ENCODE measurements around the gene SECISBP2L. TPM values are rescaled to one million over a fixed set of nuclear protein-coding genes. Genes with fewer than 3 reads are reported as not detected.

Gene SECISBP2L
- total and polyA plus RNA-seq, 10 of the 15 experiments (the other 5 are each of a cell fraction or from before 2014, with no cell fraction given) = 1.4 to 24.2 (median 10.4) TPM

DNA sequence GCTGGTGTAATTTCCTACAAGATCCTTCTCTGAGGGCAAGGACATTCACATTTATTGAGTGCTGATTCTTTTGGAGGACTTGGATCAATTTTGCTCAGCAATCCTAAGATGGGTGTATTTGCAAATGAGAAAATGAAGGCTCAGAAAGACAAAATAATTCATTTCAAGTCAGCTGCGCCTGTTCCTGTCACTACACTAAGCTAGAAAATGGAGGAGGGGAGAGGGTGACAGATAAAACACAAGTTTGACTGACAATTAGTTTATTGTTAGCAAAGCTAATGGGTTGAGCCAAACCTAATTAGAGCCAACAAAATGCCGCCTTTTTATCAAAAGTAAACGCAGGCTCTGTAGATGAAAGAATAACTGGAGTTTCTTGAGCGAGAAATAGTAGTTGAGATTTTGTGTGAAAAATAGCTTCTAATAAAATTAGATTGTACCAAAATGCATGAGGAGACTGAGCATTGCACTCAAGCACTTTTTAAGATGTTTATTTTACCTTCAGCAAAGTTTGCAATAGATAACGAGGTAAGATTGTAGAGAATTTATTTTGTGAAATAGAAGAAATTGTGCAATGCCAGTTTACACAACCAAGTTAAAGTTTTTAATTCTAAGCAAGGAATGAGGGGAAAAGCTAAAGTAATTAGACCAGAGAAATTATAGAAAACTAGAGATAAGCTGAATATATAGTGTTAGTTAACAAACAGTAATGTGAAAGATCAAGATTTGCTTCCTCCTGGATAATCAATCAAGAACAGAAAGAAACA lies 39.6 kb upstream of the SECISBP2L start:
- Histone ChIP-seq H3K4me3 (no peak overlapping the region), H2AFZ (ENCODE audit: control insufficient read depth, low read depth, low read length) (no peak overlapping the region), H3K36me3 (ENCODE audit: control insufficient read depth in 2 of 2, insufficient read depth in 2 of 2, low read length in 1 of 2) (no peaks in the 10 kb centered on the region), H4K20me1 (ENCODE audit: control insufficient read depth, insufficient read depth) (no peaks in the 10 kb centered on the region), H3K9me3 (replicated peaks; ENCODE audit: control insufficient read depth, insufficient read depth, low read length) (no peaks in the 10 kb centered on the region), H3K4me2 (ENCODE audit: control insufficient read depth, insufficient read depth) (no peak overlapping the region), H3K27me3 (replicated peaks in 1 of 2; ENCODE audit: control insufficient read depth in 2 of 2, insufficient read depth in 2 of 2, low read length in 1 of 2) (no peaks in the 10 kb centered on the region), H3K79me2 (ENCODE audit: control insufficient read depth, insufficient read depth, low read length) (no peaks in the 10 kb centered on the region), H3K9ac (ENCODE audit: control insufficient read depth, insufficient read depth, low read length) (no peak overlapping the region), H3K27ac (ENCODE audit: control insufficient read depth, insufficient read depth) (no peak overlapping the region), H3K4me1 (ENCODE audit: control insufficient read depth, insufficient read depth, low read length) (no peaks in the 10 kb centered on the region)
- 88% methylated on average over 5 of the region's 5 CpGs for WGBS (ENCODE audit: insufficient coverage, insufficient replicate concordance, low lambda C conversion rate, missing lambda C conversion rate)
- ChIA-PET RAD21 (ENCODE audit: unreplicated experiment) (no interaction called here), POLR2A (interaction anchor here (0.7 kb wide), 1 partner anchor 12 kb away, joined by 3 read pairs; no protein-coding TSS in a partner anchor), CTCF (interaction anchor here (0.6 kb wide), 1 partner anchor 1254 kb away, joined by 3 read pairs; no protein-coding TSS in a partner anchor), SMC1A (ENCODE audit: uncharacterized antibody, unreplicated experiment) (interaction anchor here (0.7 kb wide), 1 partner anchor 299 kb away, joined by 3 read pairs; no protein-coding TSS in a partner anchor)
- TF ChIP-seq PAX8 (IDR thresholded peaks at IDR 0.05) (no peak), SPI1 (IDR thresholded peaks at IDR 0.05; ENCODE audit: borderline replicate concordance, insufficient read depth, low read depth, low read length) (no peak), CREM (IDR thresholded peaks at IDR 0.05; ENCODE audit: low read depth) (no peak), ZZZ3 (IDR thresholded peaks at IDR 0.05; ENCODE audit: control insufficient read depth, insufficient read length, low read depth) (no peak), RBBP5 (conservative IDR thresholded peaks at IDR 0.05) (no peak)
- TF ChIP-seq, protein P1, sequence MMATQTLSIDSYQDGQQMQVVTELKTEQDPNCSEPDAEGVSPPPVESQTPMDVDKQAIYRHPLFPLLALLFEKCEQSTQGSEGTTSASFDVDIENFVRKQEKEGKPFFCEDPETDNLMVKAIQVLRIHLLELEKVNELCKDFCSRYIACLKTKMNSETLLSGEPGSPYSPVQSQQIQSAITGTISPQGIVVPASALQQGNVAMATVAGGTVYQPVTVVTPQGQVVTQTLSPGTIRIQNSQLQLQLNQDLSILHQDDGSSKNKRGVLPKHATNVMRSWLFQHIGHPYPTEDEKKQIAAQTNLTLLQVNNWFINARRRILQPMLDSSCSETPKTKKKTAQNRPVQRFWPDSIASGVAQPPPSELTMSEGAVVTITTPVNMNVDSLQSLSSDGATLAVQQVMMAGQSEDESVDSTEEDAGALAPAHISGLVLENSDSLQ (IDR thresholded peaks at IDR 0.05) = no peak
- TF ChIP-seq, protein P2, sequence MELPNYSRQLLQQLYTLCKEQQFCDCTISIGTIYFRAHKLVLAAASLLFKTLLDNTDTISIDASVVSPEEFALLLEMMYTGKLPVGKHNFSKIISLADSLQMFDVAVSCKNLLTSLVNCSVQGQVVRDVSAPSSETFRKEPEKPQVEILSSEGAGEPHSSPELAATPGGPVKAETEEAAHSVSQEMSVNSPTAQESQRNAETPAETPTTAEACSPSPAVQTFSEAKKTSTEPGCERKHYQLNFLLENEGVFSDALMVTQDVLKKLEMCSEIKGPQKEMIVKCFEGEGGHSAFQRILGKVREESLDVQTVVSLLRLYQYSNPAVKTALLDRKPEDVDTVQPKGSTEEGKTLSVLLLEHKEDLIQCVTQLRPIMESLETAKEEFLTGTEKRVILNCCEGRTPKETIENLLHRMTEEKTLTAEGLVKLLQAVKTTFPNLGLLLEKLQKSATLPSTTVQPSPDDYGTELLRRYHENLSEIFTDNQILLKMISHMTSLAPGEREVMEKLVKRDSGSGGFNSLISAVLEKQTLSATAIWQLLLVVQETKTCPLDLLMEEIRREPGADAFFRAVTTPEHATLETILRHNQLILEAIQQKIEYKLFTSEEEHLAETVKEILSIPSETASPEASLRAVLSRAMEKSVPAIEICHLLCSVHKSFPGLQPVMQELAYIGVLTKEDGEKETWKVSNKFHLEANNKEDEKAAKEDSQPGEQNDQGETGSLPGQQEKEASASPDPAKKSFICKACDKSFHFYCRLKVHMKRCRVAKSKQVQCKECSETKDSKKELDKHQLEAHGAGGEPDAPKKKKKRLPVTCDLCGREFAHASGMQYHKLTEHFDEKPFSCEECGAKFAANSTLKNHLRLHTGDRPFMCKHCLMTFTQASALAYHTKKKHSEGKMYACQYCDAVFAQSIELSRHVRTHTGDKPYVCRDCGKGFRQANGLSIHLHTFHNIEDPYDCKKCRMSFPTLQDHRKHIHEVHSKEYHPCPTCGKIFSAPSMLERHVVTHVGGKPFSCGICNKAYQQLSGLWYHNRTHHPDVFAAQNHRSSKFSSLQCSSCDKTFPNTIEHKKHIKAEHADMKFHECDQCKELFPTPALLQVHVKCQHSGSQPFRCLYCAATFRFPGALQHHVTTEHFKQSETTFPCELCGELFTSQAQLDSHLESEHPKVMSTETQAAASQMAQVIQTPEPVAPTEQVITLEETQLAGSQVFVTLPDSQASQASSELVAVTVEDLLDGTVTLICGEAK (IDR thresholded peaks at IDR 0.05; ENCODE audit: borderline replicate concordance) = no peak
- intact Hi-C loops (cut with micrococcal nuclease; ENCODE audit: unreplicated experiment) = no loop called here
- DNase-seq (ENCODE audit: low read depth, low spot score) = no peak
- no TSS peak for BruUV-seq (replicated peaks)
- in situ Hi-C loops (cut with MboI) = no loop called here
- FAIRE-seq = no peak
- no peak for ATAC-seq

All from GM12878 (cell line).